ENCODE measurements around the gene TRMT2A. TPM values are rescaled to one million over a fixed set of nuclear protein-coding genes. Genes with fewer than 3 reads are reported as not detected.
A peak's percentile ranks its signal among the peaks of the same experiment; 100 is the strongest.
"Not testable (repeated sequence)": the region's sequence is repeated elsewhere in the genome, so short reads cannot be mapped to it uniquely, and the experiment has no call there.

TRMT2A gene
- total and polyA plus RNA-seq, 5 experiments from 2014 or later = 24.8 to 123 (median 36.8) TPM

- H3K4me1 Mint-ChIP-seq = peaks cover 26 to 50% (median 48%) of the 10 kb centered on the region in 4 donors
Observed at GRCh38 chr22:20080776-20081654, 36.0 kb downstream of the TRMT2A start.

GRCh38 chr22:20080445-20080775 is 36.6 kb downstream of the TRMT2A start:
- H3K27me3 Mint-ChIP-seq = no peaks in the 10 kb centered on the region
- H3K36me3 Mint-ChIP-seq = peaks cover 0 to 6% (median under 1%) of the 10 kb centered on the region in 3 donors
- H3K9me3 Mint-ChIP-seq = no peaks in the 10 kb centered on the region
- ATAC-seq = peak; percentile 74 to 80
- H3K4me1 Mint-ChIP-seq = peaks cover 25 to 49% (median 45%) of the 10 kb centered on the region in 4 donors
- H3K4me3 Mint-ChIP-seq = peak overlapping the region; percentile 48 to 88 (median 80)
- DNase-seq = peak in 9 of 10 donors; percentile 50 to 81 (median 66)
- peak overlapping the region in 9 of 10 donors; percentile 33 to 90 (median 81) for H3K27ac Mint-ChIP-seq
- POLR2A ChIA-PET = interaction anchor here (0.6 to 2.8 kb wide), 6 partner anchors 11 to 60 kb away, joined by 3 to 16 read pairs (median 4); partner anchors contain the start of genes RANBP1, TANGO2 and TRMT2A

More at GRCh38 chr22:20080776-20081654, 36.0 kb downstream of the TRMT2A start:
- Mint-ChIP-seq H3K27me3 (no peaks in the 10 kb centered on the region), H3K36me3 (peaks cover 0 to 11% (median 2%) of the 10 kb centered on the region in 3 donors), H3K27ac (peak overlapping the region; percentile 33 to 92 (median 84)), H3K9me3 (no peaks in the 10 kb centered on the region), H3K4me3 (peak overlapping the region; percentile 48 to 88 (median 80))
- ATAC-seq = peak in 1 of 2 donors; percentile 2
- DNase-seq = no peak
- POLR2A ChIA-PET = interaction anchor here (0.6 to 2.2 kb wide), 7 partner anchors 9 to 447 kb away, joined by 3 to 9 read pairs (median 5); partner anchors contain the start of genes RANBP1 and TRMT2A

- ATAC-seq (peak; percentile 91 to 92), DNase-seq (peak in 9 of 10 donors; percentile 51 to 79 (median 72))
- Mint-ChIP-seq H3K27me3 (no peaks in the 10 kb centered on the region), H3K9me3 (no peaks in the 10 kb centered on the region), H3K36me3 (peaks cover 0 to 2% (median 0%) of the 10 kb centered on the region in 3 donors), H3K4me3 (peak within 1 kb of the TSS; percentile 74 to 98 (median 92)), H3K27ac (peak within 1 kb of the TSS; percentile 48 to 98 (median 88)), H3K4me1 (peaks cover 24 to 44% (median 43%) of the 10 kb centered on the region in 4 donors)
- POLR2A ChIA-PET = interaction anchor here (0.6 to 2.8 kb wide), 6 partner anchors 11 to 66 kb away, joined by 3 to 16 read pairs (median 4); partner anchors contain the start of genes RANBP1, TANGO2 and TRMT2A
Observed at GRCh38 chr22:20079745-20080444, 37.1 kb downstream of the TRMT2A start, which contains the start of gene DGCR8. Gene DGCR8, plus strand, starts transcription at chr22:20080241. Its CDS starts 5,723 bp downstream, at chr22:20085964.

GRCh38 chr22:20076627-20077172 is 40.3 kb downstream of the TRMT2A start:
- peaks cover 6 to 17% (median 13%) of the 10 kb centered on the region in 4 donors for H3K4me1 Mint-ChIP-seq
- H3K4me3 Mint-ChIP-seq = peak overlapping the region in 5 of 10 donors; percentile 1 to 62 (median 59)
- H3K9me3 Mint-ChIP-seq = no peaks in the 10 kb centered on the region
- H3K27me3 Mint-ChIP-seq = no peaks in the 10 kb centered on the region
- POLR2A ChIA-PET = interaction anchor here (0.8 kb wide), 1 partner anchor 16 kb away, joined by 3 read pairs; no protein-coding TSS in a partner anchor
- peak overlapping the region in 3 of 10 donors; percentile 11 to 64 (median 15) for H3K27ac Mint-ChIP-seq
- DNase-seq (no peak), ATAC-seq (no peak)
- H3K36me3 Mint-ChIP-seq = no peaks in the 10 kb centered on the region

- no peaks in the 10 kb centered on the region for H3K9me3 Mint-ChIP-seq
- peak overlapping the region in 1 of 10 donors; percentile 55 for H3K27ac Mint-ChIP-seq
- peaks cover 0 to 6% (median 2%) of the 10 kb centered on the region in 4 donors for H3K4me1 Mint-ChIP-seq
- no peaks in the 10 kb centered on the region for H3K27me3 Mint-ChIP-seq
- H3K4me3 Mint-ChIP-seq = no peak overlapping the region
- DNase-seq (no peak), ATAC-seq (no peak)
- H3K36me3 Mint-ChIP-seq = no peaks in the 10 kb centered on the region
- POLR2A ChIA-PET = no interaction called here
Observed at GRCh38 chr22:20071524-20071972, 45.5 kb downstream of the TRMT2A start.

- Mint-ChIP-seq H3K9me3 (no peaks in the 10 kb centered on the region), H3K36me3 (no peaks in the 10 kb centered on the region), H3K27ac (no peak overlapping the region), H3K4me3 (no peak overlapping the region), H3K27me3 (no peaks in the 10 kb centered on the region), H3K4me1 (peaks cover 0 to 6% (median 2%) of the 10 kb centered on the region in 4 donors)
- POLR2A ChIA-PET = interaction anchor here (0.6 kb wide), 1 partner anchor 10 kb away, joined by 4 read pairs; the partner anchor contains the start of gene DGCR8
- no peak for DNase-seq
- no peak for ATAC-seq
Observed at GRCh38 chr22:20069331-20070042, 47.5 kb downstream of the TRMT2A start.

GRCh38 chr22:20068640-20069039 is 48.4 kb downstream of the TRMT2A start:
- no peak for DNase-seq
- peaks cover 0 to 6% (median 2%) of the 10 kb centered on the region in 4 donors for H3K4me1 Mint-ChIP-seq
- no peak overlapping the region for H3K4me3 Mint-ChIP-seq
- H3K9me3 Mint-ChIP-seq = no peaks in the 10 kb centered on the region
- H3K36me3 Mint-ChIP-seq = no peaks in the 10 kb centered on the region
- no peaks in the 10 kb centered on the region for H3K27me3 Mint-ChIP-seq
- POLR2A ChIA-PET = interaction anchor here (0.6 kb wide), 2 partner anchors 11 to 611 kb away, joined by 4 to 5 read pairs; partner anchors contain the start of gene DGCR8
- peak overlapping the region in 3 of 10 donors; percentile 11 to 50 (median 14) for H3K27ac Mint-ChIP-seq
- ATAC-seq = no peak

GRCh38 chr22:20067384-20067682 is 49.7 kb downstream of the TRMT2A start:
- H3K27me3 Mint-ChIP-seq, ATAC-seq, H3K36me3 Mint-ChIP-seq, H3K4me1 Mint-ChIP-seq, H3K4me3 Mint-ChIP-seq, H3K9me3 Mint-ChIP-seq, DNase-seq, H3K27ac Mint-ChIP-seq: not testable (repeated sequence)
- POLR2A ChIA-PET = interaction anchor here (0.7 kb wide), 1 partner anchor 13 kb away, joined by 5 read pairs; no protein-coding TSS in a partner anchor

GRCh38 chr22:20066617-20067383 is 50.2 kb downstream of the TRMT2A start:
- peaks cover 0 to 7% (median under 1%) of the 10 kb centered on the region in 3 donors for H3K36me3 Mint-ChIP-seq
- H3K4me3 Mint-ChIP-seq = no peak overlapping the region
- POLR2A ChIA-PET = interaction anchor here (0.6 to 0.7 kb wide), 2 partner anchors 13 to 381 kb away, joined by 5 read pairs; no protein-coding TSS in a partner anchor
- H3K9me3 Mint-ChIP-seq = no peaks in the 10 kb centered on the region
- peaks cover 0 to 6% (median 2%) of the 10 kb centered on the region in 4 donors for H3K4me1 Mint-ChIP-seq
- ATAC-seq (no peak), DNase-seq (no peak)
- no peaks in the 10 kb centered on the region for H3K27me3 Mint-ChIP-seq
- no peak overlapping the region for H3K27ac Mint-ChIP-seq

GRCh38 chr22:20065896-20066616 is 51.0 kb downstream of the TRMT2A start:
- Mint-ChIP-seq H3K27me3 (no peaks in the 10 kb centered on the region), H3K9me3 (no peaks in the 10 kb centered on the region), H3K4me1 (peaks cover 0 to 6% (median under 1%) of the 10 kb centered on the region in 4 donors), H3K36me3 (peaks cover 0 to 7% (median 3%) of the 10 kb centered on the region in 3 donors), H3K4me3 (no peak overlapping the region), H3K27ac (peak overlapping the region in 2 of 10 donors; percentile 46 to 89)
- POLR2A ChIA-PET = no interaction called here
- ATAC-seq = no peak
- no peak for DNase-seq
